GM19043 (cell line): ENCODE data around the gene SDHAF2.
"Not testable (repeated sequence)": the region's sequence is repeated elsewhere in the genome, so short reads cannot be mapped to it uniquely, and the experiment has no call there.

Source experiments
- ATAC-seq: cut with Tn5 transposase; IDR thresholded peaks from one replicate; pipeline ENCODE4 v1.9.1; 2021; ENCODE audit warnings: low read depth; ENCODE audit not compliant: unreplicated experiment

The SDHAF2 gene

DNA sequence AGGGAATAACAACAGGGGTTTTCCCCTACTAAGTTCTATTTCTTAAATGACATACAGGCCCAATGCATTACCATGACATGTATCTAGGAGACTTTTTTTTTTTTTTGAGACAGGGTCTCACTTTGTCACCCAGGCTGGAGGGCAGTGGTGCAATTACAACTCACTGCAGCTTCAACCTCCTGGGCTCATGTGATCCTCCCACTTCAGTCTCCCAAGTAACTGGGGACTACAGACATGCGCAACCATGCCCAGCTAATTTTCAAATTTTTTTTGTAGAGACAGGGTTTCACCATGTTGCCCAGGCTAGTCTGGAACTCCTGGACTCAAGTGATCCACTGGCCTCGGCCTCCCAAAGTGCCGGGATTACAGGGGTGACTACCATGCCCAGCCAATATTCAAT is 7.7 kb upstream of the SDHAF2 start:
- ATAC-seq: no peak

DNA sequence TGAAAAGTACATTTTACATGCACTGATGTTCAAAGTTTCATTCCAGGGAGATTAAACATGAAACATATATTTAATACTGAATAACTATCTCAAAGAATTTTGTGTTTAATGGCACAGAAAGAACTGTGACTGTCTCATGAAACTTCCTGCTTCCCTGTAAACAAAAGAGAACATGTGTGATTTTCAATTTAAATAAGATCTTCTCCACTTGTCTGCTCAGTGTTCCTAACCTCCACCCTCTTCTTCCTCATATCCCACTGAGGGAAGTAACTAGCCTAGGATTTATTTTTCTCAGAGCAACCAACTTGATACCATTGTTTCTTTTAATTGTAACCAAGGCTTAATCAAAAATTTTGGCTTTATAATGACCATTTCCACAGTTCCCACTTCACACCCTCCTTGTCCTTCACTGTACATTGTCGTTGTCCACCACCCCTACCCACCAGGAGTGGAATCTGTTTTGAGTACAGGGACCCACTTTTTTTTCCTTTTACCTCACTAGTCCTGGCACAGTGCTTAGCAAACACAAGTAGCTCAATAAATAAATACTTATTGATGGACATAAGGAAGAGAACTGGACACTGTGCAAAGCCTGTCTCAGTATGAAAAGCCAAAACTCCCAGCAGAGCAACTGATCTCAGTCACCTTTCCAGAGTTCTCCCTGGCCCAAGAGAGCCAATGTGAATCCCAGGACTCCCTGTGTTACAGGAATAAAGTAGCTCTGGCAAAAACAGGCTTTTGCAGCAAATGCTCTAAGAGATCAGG is 4.4 kb upstream of the SDHAF2 start:
- ATAC-seq: no peak

DNA sequence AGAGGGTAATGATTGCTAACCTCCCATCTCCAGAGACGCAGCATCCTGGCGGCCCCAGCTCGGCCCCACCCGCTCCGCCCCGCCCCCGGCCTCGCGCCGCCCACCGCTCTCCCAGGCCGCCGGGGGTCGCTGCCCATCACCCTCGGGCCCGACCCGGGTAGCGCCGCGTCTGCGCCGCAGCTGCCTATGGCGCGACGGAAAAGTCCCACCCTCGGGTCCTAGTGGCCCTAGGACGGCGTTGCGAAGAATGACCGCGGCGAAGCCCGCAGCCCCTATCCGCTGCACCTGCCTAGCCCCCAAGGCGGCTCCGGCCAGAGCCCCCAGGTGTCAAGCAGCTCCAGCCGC is 606 bp upstream of the SDHAF2 start:
- peak; percentile 42 for ATAC-seq

DNA sequence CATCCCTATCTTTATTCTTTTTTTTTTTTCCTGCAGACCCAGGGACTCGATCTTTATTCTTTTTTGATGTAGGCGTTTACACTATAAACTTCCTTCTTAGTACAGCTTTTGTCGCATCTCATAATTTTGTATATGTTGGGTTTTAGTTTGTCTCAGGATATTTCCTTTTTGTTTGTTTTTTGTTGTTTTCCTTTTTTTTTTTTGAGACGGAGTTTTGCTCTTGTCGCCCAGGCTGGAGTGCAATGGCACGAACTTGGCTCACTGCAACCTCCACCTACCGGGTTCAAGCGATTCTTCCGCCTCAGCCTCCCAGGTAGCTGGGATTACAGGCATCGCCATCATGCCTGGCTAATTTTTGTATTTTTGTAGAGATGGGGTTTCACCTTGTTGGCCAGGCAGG is 915 bp downstream of the SDHAF2 start:
- not testable (repeated sequence) for ATAC-seq

DNA sequence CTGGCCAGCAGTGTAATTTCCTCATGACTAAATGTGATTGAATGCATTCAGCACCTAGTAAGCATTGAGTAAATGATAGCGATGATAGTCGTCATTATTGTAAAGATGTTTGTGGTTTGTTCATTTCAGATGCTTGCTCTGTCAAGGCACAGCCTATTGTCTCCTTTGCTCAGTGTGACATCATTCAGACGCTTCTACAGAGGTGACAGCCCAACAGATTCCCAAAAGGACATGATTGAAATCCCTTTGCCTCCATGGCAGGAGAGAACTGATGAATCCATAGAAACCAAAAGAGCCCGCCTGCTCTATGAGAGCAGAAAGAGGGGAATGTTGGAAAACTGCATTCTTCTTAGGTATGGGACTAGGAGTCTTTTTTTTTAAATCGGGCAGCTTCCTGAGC is 7.6 kb downstream of the SDHAF2 start:
- no peak for ATAC-seq

DNA sequence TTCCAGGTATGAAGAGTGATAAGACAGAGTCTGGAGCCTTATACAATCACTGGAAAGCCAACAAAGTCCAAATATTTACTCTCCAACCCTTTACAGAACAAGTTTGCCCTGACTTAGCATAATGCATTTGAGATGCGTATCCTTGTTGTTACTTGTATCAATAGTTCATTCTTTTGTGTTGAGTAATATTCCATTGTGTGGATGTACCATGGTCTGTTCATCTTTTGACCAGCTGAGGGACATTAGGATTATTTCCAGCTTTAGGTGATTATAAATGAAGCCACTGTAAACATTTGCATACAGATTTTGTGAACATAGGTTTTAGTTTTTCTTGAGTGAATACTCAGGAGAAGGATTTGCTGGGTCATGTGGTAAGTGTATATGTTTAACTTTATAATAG is 9.7 kb downstream of the SDHAF2 start:
- ATAC-seq: no peak

DNA sequence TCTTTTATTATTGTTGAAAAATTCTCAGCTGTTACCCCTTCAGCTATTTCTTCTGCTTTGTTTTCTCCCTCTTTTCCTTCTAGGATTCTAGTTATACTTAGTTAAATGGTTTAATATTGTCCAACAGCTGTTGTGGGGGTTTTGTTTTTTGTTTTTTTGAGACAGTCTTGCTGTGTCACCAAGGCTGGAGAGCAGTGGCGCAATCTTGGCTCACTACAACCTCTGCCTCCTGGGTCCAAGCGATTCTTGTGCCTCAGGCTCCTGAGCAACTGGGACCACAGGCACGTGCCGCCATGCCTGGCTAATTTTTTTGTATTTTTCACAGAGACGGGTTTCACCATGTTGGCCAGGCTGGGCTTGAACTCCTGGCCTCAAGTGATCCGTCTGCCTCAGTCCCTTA is 12.7 kb downstream of the SDHAF2 start:
- ATAC-seq: no peak

DNA sequence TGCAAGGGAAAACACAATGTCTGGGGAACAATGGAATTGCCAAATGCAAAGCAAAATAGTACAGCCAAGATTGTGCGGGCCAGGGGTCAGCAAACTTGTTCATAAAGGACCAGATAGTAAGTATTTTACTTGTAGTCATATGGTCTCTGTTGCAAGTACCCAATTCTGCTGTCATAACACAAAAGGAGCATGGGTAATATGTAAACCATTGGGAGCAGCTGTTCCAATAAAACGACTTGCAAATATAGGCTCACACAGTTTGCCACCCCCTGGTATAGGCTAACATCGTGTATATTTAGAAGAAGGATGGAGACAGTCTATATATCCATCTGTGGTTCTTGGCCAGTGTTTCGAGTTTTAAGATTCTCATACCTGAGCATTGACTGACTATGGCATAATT is 15.6 kb downstream of the SDHAF2 start:
- no peak for ATAC-seq

DNA sequence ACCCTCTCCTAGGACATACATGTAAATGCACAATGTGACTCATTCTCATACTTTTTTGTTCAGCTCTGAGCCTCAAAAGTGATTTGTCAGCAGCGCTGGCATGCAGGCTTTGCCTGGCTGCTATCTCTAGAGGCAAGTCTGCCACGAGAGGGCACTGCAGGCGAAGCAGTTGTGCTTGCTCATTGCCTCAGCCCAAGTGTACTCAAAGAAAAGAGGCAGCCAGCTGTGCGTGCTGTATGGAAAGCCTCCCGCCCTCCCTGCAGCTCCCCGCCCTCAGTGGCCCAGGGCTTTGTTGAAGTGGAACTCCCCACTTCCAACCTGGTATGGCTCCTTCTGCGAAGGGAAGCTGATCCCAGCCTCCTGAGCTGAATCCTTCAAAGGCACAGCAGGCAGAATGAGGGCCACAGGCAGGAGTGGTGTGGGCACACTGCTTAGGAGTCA is 16.3 kb downstream of the SDHAF2 start:
- ATAC-seq: no peak

DNA sequence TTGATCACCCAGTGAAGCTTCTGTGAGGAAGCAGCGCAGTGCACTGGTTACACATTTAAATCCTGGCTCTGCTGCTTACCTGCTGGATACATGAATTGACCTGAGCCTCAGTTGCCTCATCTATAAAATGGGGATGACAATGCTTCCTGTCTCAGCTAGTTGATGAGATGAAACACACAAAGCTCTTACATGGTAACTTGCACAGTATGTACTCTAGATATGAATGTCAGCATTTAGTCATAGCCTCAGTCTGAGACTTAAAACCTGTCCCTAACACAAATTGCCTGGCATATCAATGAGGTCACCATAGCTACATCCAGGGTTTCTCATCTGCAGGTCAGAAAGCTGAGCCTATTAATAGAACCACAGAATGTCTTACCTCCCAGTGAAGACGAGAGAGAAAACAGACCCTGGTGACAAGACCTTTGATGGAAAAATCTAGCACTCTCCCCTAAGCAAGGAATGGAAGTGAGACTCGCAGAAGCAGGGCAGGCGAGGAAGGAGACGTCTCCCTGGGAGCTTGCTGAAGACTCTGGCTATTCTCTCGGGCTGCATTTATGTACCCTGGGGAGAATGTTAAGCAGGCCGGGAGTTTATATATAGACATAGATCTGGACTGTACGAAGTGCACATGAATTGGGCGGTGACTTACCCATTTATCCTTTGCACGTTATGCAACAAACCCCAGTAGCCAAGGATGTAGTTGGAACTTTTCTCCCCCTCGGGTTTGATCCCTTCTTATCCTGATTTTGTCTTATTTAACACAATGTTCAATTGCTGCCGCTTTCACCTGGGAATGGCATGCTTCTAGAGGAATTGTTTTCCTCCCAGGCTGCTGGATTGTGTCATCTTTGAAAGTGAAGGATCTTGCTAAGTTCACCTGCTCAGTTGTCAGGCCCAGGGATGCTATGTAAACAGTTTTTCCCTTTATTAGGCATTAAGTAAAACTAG is 18.0 kb downstream of the SDHAF2 start:
- ATAC-seq: no peak

DNA sequence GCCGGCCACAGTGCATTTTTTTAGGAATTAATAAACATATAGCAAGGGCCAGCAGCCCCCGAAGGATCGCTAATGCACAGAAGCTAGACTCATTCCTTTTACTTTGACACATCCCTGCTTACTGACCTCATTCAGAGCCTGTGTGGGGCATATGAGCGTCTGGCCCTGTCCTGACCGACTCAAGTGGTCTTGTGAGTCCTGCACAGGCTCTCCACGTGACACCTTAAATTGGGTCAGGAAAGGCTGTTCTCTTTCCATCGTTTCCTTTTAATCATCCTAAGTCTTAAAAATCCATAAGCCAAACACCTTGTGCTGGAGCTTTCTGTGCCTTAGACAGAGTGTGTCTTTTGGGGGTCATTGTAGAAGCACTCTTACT is 18.6 kb downstream of the SDHAF2 start:
- no peak for ATAC-seq

DNA sequence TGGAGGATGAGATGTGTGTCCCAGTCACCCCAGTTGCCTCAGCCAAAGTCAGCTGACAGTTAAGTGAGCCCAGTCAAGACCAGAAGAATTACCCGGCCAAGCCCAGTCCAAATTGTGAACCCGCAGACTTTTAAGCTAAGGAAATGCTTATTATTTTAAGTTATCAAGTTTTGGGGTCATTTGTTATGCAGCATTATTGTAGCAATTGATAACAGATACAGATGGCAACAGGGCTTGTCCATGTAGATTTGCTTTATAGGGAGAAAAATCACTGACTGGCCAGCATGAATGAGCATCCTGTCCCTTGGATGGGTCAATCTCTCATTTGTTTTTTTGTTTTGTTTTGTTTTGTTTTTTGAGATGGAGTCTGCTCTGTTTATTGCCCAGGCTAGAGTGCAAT is 22.9 kb downstream of the SDHAF2 start:
- ATAC-seq: no peak

DNA sequence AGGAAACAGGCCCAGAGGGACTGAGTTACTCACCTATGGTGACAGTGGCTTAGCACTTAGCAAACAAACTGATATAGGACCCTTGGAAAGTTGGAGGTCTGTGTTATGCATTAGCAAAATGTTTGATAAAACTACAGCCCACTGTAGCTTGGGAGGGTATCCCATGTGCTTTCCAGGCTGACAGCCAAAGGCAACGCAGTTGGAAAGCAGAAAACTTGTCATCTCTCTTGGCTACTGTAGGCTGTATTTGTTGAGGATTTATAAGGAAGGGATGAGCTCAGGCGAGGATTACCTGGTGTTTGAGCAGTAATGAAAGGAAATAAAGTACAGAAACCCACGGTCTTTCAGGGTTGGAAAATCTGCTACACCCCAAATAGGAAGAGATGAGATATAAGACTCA is 23.8 kb downstream of the SDHAF2 start:
- ATAC-seq: no peak

DNA sequence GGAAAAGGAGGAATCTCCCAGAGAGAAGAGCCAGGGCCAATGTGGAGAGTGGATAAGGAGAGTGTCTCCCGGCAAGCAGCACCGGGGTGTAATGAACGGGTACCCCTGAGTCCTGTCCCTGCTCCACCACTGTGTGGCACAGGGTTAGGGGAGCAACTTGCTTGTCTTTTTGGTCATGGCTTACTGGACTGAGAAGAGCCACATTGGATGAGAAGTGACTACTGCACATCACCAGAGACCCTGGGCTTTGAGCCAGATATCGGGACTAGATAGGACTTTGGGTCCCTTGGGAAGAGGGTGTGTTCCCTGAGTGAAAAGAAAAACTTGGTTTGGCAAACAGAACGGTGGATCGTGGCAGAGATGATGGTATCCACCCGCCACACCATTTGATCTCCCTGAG is 24.6 kb downstream of the SDHAF2 start:
- ATAC-seq: no peak

DNA sequence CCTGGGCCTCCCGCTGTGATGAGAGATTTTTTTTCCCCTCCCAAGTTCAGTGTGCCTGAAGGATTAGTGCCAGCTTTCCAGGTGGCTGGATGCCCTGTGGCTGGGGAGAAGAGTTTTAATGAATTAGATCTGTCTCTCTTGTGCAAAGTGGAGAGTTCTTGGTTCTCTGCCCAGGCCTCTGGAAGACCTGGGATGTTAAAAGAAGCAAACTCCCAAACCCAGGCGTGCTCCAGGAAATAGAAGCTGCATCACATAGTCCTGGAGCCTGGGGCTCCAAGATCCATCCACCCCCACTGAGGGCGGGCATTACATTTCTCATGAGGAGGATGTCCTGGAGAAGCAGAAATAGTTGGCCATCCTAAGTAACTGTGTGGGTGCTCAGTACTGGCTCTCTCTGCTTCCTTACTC is 30.6 kb downstream of the SDHAF2 start:
- no peak for ATAC-seq

DNA sequence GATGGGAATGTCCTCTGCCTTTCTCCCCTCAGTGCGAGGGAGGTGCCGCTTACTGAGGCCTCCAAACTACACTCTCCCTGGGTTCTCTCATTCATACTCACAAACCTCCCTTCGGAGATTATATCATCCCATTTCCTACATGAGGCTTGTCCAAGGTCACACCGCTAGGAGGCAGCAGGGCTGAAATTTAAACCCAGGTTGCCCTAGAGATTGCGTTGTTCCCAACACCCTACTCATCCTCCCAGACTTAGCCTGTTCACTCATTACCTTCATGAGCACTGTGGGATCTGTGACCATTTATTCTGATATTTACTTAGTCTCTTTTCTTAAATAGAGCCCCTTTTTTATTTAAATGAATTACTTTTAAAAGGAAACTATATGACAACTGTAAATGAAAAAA is 31.1 kb downstream of the SDHAF2 start:
- no peak for ATAC-seq

DNA sequence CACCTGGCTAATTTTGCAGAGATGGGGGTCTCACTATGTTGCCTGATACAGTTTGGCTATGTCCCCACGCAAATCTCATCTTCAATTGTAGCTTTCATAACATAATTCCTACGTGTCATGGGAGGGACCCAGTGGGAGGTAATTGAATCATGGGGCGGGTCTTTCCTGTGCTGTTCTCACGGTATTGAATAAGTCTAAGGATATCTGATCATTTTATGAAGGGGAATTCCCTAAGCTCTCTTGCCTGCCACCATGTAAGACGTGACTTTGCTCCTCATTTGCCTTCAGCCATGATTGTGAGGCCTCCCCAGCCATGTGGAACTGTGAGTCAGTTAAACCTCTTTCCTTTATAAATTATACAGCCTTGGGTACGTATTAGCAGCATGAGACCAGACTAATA is 37.7 kb downstream of the SDHAF2 start:
- ATAC-seq: not testable (repeated sequence)

DNA sequence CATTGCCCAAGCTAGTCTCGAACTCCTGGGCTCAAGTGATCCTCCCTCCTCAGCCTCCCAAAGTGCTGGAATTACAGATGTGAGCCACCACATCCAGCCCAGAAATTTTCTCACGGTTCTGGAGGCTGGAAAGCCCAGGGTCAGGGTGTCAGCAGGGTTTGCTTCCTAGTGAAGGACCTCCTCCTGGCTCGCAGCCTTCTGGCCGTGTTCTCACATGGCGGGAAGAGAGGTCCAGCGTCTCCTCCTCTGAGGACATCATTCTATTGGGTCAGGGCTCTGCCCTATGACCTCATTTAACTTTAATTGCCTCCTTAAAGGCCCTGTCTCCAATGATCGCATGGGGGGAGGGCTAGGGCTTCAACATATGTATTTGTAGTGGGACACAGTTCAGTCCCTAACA is 38.1 kb downstream of the SDHAF2 start:
- ATAC-seq: no peak

DNA sequence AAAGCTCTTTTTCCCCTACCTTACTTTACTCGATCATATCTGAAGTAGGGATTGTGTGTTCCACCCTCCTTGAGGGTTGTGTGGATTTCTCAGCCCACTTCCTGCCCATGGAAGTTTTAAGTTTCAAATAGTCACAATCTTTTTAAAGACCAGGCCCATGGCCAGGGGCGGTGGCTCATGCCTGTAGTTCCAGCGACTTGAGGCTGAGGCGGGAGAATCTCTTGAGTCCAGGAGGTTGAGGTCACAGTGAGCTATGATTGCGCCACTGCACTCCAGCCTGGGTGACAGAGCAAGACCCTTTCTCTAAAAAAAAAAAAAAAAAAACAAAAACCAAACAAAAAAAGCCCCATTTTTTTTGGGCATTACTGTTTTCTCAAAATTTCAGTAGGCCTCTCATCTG is 42.4 kb downstream of the SDHAF2 start:
- ATAC-seq: no peak

DNA sequence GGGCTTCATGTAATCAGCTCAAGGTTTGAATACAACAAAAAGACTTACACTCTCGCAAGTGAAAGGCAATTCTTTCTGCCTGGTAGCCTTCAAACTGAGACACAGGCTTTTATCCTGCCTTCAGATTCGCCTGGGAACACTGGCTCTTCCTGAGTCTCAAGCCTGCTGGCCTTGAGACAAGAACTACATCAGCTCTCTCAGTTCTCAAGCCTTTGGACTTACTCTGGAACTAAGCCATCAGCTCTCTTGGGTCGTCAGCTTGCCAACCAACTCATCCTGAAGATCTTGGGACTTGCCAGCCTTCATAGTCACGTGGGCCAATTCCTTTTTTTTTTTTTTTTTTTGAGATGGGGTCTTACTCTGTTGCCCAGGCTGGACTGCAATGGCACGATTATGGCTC is 42.9 kb downstream of the SDHAF2 start:
- no peak for ATAC-seq

DNA sequence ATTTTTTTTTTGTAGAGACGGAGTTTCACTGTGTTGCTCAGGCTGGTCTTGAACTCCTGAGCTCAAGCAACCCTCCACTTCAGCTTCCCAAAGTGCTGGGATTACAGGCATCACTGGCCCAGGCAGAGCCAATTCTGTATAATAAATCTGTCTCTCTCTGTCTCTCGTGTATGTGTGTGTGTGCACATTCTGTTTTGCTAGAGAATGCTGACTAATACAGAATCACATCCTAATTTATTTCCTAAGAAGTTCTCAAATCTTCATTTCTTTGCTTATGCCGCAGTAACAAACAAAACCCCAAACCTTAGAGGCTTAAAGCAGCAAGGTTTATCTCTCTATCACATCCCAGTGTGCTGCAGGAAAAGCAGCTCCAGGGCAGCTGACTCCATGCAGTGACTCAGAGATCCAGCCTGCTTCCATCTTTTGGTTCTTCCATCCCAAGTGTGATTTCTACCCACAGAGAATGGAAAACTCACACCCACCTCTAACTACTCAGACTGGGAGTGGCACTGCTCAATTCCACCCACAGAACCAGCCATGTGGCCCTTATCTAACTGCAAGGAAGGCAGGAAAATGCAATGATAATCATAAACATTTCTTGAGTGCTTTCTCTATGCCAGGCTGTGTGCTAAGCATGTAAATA is 43.6 kb downstream of the SDHAF2 start:
- ATAC-seq: no peak
